Measurements from ENCODE around the gene KLK2. TPM values are rescaled to one million over a fixed set of nuclear protein-coding genes. Genes with fewer than 3 reads are reported as not detected.

Gene KLK2
- polyA plus RNA-seq, 1 donor from 2014 or later, result not detected

DNA sequence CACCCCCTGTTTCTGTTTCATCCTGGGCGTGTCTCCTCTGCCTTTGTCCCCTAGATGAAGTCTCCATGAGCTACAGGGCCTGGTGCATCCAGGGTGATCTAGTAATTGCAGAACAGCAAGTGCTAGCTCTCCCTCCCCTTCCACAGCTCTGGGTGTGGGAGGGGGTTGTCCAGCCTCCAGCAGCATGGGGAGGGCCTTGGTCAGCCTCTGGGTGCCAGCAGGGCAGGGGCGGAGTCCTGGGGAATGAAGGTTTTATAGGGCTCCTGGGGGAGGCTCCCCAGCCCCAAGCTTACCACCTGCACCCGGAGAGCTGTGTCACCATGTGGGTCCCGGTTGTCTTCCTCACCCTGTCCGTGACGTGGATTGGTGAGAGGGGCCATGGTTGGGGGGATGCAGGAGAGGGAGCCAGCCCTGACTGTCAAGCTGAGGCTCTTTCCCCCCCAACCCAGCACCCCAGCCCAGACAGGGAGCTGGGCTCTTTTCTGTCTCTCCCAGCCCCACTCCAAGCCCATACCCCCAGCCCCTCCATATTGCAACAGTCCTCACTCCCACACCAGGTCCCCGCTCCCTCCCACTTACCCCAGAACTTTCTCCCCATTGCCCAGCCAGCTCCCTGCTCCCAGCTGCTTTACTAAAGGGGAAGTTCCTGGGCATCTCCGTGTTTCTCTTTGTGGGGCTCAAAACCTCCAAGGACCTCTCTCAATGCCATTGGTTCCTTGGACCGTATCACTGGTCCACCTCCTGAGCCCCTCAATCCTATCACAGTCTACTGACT, 18.4 kb upstream of the KLK2 start, which contains the start of gene KLK3:
Gene KLK3, plus strand, starts transcription at position 280 of the 775 bp plus-strand sequence. Its CDS starts 41 bp downstream, at position 321.
- Histone ChIP-seq H3K9ac (ENCODE audit: low read length) (no peak within 1 kb of the TSS), H3K79me2 (replicated peaks; ENCODE audit: insufficient read depth, low read length) (no peaks in the 10 kb centered on the region), H3K9me3 (ENCODE audit: low read length) (no peaks in the 10 kb centered on the region), H3K36me3 (ENCODE audit: insufficient read depth, low read length) (no peaks in the 10 kb centered on the region), H2AFZ (ENCODE audit: low read depth, low read length) (no peak within 1 kb of the TSS), H3F3A (ENCODE audit: insufficient read depth, low read length, poor library complexity, severe bottlenecking) (no peaks in the 10 kb centered on the region), H3K9me2 (ENCODE audit: insufficient read depth, low read length) (no peaks in the 10 kb centered on the region), H3K27me3 (ENCODE audit: insufficient read depth, low read depth, low read length) (no peaks in the 10 kb centered on the region), H3K4me2 (ENCODE audit: low read length) (no peak within 1 kb of the TSS), H4K20me1 (ENCODE audit: insufficient read depth) (no peaks in the 10 kb centered on the region), H3K27ac (ENCODE audit: low read length) (no peak within 1 kb of the TSS), H3K4me3 (ENCODE audit: low read length) (no peak within 1 kb of the TSS)
- TF ChIP-seq TAF1 (IDR thresholded peaks at IDR 0.05; ENCODE audit: low read depth) (no peak), RAD21 (conservative IDR thresholded peaks at IDR 0.05) (no peak), SMC3 (conservative IDR thresholded peaks at IDR 0.05; ENCODE audit: poor library complexity) (no peak), MXI1 (conservative IDR thresholded peaks at IDR 0.05; ENCODE audit: poor library complexity, severe bottlenecking) (no peak), EP300 (conservative IDR thresholded peaks at IDR 0.05; ENCODE audit: poor library complexity, severe bottlenecking) (no peak), EZH2 (IDR thresholded peaks at IDR 0.05; ENCODE audit: borderline replicate concordance, insufficient read depth, low read length, poor library complexity, severe bottlenecking) (no peak), POLR2AphosphoS5 (IDR thresholded peaks at IDR 0.05) (no peak)
- TF ChIP-seq, protein P1, sequence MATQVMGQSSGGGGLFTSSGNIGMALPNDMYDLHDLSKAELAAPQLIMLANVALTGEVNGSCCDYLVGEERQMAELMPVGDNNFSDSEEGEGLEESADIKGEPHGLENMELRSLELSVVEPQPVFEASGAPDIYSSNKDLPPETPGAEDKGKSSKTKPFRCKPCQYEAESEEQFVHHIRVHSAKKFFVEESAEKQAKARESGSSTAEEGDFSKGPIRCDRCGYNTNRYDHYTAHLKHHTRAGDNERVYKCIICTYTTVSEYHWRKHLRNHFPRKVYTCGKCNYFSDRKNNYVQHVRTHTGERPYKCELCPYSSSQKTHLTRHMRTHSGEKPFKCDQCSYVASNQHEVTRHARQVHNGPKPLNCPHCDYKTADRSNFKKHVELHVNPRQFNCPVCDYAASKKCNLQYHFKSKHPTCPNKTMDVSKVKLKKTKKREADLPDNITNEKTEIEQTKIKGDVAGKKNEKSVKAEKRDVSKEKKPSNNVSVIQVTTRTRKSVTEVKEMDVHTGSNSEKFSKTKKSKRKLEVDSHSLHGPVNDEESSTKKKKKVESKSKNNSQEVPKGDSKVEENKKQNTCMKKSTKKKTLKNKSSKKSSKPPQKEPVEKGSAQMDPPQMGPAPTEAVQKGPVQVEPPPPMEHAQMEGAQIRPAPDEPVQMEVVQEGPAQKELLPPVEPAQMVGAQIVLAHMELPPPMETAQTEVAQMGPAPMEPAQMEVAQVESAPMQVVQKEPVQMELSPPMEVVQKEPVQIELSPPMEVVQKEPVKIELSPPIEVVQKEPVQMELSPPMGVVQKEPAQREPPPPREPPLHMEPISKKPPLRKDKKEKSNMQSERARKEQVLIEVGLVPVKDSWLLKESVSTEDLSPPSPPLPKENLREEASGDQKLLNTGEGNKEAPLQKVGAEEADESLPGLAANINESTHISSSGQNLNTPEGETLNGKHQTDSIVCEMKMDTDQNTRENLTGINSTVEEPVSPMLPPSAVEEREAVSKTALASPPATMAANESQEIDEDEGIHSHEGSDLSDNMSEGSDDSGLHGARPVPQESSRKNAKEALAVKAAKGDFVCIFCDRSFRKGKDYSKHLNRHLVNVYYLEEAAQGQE (IDR thresholded peaks at IDR 0.05; ENCODE audit: borderline replicate concordance), result no peak
- TF ChIP-seq, protein P2, sequence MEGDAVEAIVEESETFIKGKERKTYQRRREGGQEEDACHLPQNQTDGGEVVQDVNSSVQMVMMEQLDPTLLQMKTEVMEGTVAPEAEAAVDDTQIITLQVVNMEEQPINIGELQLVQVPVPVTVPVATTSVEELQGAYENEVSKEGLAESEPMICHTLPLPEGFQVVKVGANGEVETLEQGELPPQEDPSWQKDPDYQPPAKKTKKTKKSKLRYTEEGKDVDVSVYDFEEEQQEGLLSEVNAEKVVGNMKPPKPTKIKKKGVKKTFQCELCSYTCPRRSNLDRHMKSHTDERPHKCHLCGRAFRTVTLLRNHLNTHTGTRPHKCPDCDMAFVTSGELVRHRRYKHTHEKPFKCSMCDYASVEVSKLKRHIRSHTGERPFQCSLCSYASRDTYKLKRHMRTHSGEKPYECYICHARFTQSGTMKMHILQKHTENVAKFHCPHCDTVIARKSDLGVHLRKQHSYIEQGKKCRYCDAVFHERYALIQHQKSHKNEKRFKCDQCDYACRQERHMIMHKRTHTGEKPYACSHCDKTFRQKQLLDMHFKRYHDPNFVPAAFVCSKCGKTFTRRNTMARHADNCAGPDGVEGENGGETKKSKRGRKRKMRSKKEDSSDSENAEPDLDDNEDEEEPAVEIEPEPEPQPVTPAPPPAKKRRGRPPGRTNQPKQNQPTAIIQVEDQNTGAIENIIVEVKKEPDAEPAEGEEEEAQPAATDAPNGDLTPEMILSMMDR (IDR thresholded peaks at IDR 0.05; ENCODE audit: poor library complexity, severe bottlenecking), result no peak

DNA sequence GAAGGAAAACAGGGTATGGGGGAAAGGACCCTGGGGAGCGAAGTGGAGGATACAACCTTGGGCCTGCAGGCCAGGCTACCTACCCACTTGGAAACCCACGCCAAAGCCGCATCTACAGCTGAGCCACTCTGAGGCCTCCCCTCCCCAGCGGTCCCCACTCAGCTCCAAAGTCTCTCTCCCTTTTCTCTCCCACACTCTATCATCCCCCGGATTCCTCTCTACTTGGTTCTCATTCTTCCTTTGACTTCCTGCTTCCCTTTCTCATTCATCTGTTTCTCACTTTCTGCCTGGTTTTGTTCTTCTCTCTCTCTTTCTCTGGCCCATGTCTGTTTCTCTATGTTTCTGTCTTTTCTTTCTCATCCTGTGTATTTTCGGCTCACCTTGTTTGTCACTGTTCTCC, 15.9 kb upstream of the KLK2 start:
- H3K9me3 ChIP-seq (ENCODE audit: low read length), result no peaks in the 10 kb centered on the region
- no peak overlapping the region for H3K27ac ChIP-seq (ENCODE audit: low read length)
- no peak for TF ChIP-seq EZH2 (IDR thresholded peaks at IDR 0.05; ENCODE audit: borderline replicate concordance, insufficient read depth, low read length, poor library complexity, severe bottlenecking)
- H3K9ac ChIP-seq (ENCODE audit: low read length), result no peak overlapping the region
- H4K20me1 ChIP-seq (ENCODE audit: insufficient read depth), result no peaks in the 10 kb centered on the region
- H3K27me3 ChIP-seq (ENCODE audit: insufficient read depth, low read depth, low read length), result no peaks in the 10 kb centered on the region
- no peaks in the 10 kb centered on the region for H3F3A ChIP-seq (ENCODE audit: insufficient read depth, low read length, poor library complexity, severe bottlenecking)
- H3K4me3 ChIP-seq (ENCODE audit: low read length), result no peak overlapping the region
- H3K9me2 ChIP-seq (ENCODE audit: insufficient read depth, low read length), result no peaks in the 10 kb centered on the region
- H3K36me3 ChIP-seq (ENCODE audit: insufficient read depth, low read length), result no peaks in the 10 kb centered on the region
- no peaks in the 10 kb centered on the region for H3K79me2 ChIP-seq (replicated peaks; ENCODE audit: insufficient read depth, low read length)
- no peak overlapping the region for H2AFZ ChIP-seq (ENCODE audit: low read depth, low read length)
- no peak overlapping the region for H3K4me2 ChIP-seq (ENCODE audit: low read length)

All from neural cell (in vitro differentiated cells).